H1 (cell line): ENCODE measurements around the gene UBB. TPM values are rescaled to one million over a fixed set of nuclear protein-coding genes. Genes with fewer than 3 reads are reported as not detected.
A peak's percentile ranks its signal among the peaks of the same experiment; 100 is the strongest.

Experiments
- CTCF ChIA-PET: fragments of 300-600 bp; sonication (Branson Sonifier 250); formaldehyde crosslinking; loops from one replicate; lab custom pipeline; 2021; ENCODE audit not compliant: partially characterized antibody; lab: Charles Lee
- POLR2A ChIA-PET: fragments of 300-600 bp; sonication (Branson Sonifier 250); formaldehyde crosslinking; loops from one replicate; lab custom pipeline; 2021; ENCODE audit warnings: inconsistent platforms; ENCODE audit not compliant: partially characterized antibody; lab: Charles Lee
- DNase-seq, 2 experiments: peaks; one replicate each; pipeline versions ENCODE4 v3.0.0 to v3.0.0-alpha.2; 2010 to 2022; ENCODE audit warnings: low spot score in 2 of 2, low read depth in 1 of 2, mixed read lengths in 1 of 2
- FAIRE-seq: peaks from 2 replicates; lab custom pipeline; 2011; peaks lifted over from hg19 to GRCh38; lab: Jason Lieb, UNC
- H2AFZ ChIP-seq: 2 replicates; pipeline ENCODE4 v1.8.1; 2012; ENCODE audit warnings: low read length, inconsistent platforms
- H2AK5ac ChIP-seq: 2 replicates; pipeline ENCODE4 v1.6.1; 2013; ENCODE audit warnings: low read depth, low read length
- H2BK120ac ChIP-seq: replicated peaks from 2 replicates; pipeline ENCODE3; 2013; ENCODE audit warnings: low read depth, low read length, inconsistent platforms
- H2BK12ac ChIP-seq: 2 replicates; pipeline ENCODE4 v1.6.1; 2013; ENCODE audit warnings: low read depth, low read length
- H2BK15ac ChIP-seq: 2 replicates; pipeline ENCODE4 v1.6.1; 2013; ENCODE audit warnings: low read length
- H2BK20ac ChIP-seq: 2 replicates; pipeline ENCODE4 v1.6.1; 2013; ENCODE audit warnings: low read length
- H2BK5ac ChIP-seq: 2 replicates; pipeline ENCODE4 v1.6.1; 2013; ENCODE audit warnings: low read depth, low read length
- H3K14ac ChIP-seq: 2 replicates; pipeline ENCODE4 v1.6.1; 2013; ENCODE audit warnings: inconsistent platforms; ENCODE audit not compliant: insufficient read length
- H3K18ac ChIP-seq: 2 replicates; pipeline ENCODE4 v1.6.1; 2013; ENCODE audit warnings: low read length; ENCODE audit errors: extremely low read depth
- H3K23ac ChIP-seq: 2 replicates; pipeline ENCODE4 v1.6.1; 2013; ENCODE audit warnings: inconsistent platforms; ENCODE audit not compliant: insufficient read length
- H3K23me2 ChIP-seq: 2 replicates; pipeline ENCODE4 v1.6.1; 2013; ENCODE audit warnings: low read depth, low read length
- H3K27ac ChIP-seq: 2 replicates; pipeline ENCODE4 v1.6.1; 2011; ENCODE audit warnings: low read depth, low read length, inconsistent platforms
- H3K27me3 ChIP-seq, 4 experiments: replicated peaks in 1 of 4; 1 replicate in 1 of 4; 2 replicates in 3 of 4; pipeline versions ENCODE4 v1.6.1 to v1.8.1; 2011 to 2013; ENCODE audit warnings: low read length in 3 of 4, mild to moderate bottlenecking in 3 of 4, inconsistent platforms in 2 of 4, mixed read lengths in 2 of 4, moderate library complexity in 1 of 4; ENCODE audit not compliant: control insufficient read depth in 3 of 4, insufficient read depth in 3 of 4; ENCODE audit errors: extremely low read depth in 1 of 4
- H3K36me3 ChIP-seq, 4 experiments: 2 replicates each; pipeline versions ENCODE4 v1.6.1 to v1.8.1; 2011 to 2013; ENCODE audit warnings: mild to moderate bottlenecking in 4 of 4, low read length in 3 of 4, moderate library complexity in 2 of 4, control low read depth in 1 of 4, inconsistent platforms in 1 of 4; ENCODE audit not compliant: insufficient read depth in 4 of 4, control insufficient read depth in 2 of 4
- H3K4ac ChIP-seq: replicated peaks from 2 replicates; pipeline ENCODE3; 2013; ENCODE audit warnings: low read length, low read depth, mixed read lengths, inconsistent platforms; ENCODE audit not compliant: insufficient read length
- H3K4me1 ChIP-seq, 4 experiments: replicated peaks in 1 of 4; 1 replicate in 1 of 4; 2 replicates in 3 of 4; pipeline versions ENCODE4 v1.6.1 to v1.8.1; 2011 to 2013; ENCODE audit warnings: low read length in 3 of 4, inconsistent platforms in 2 of 4, mixed read lengths in 1 of 4; ENCODE audit not compliant: insufficient read depth in 4 of 4, control insufficient read depth in 3 of 4
- H3K4me2 ChIP-seq, 2 experiments: 2 replicates each; pipeline versions ENCODE4 v1.6.1 to v1.8.1; 2011 to 2013; ENCODE audit warnings: low read depth in 2 of 2, low read length in 2 of 2, control low read depth in 1 of 2, inconsistent platforms in 1 of 2, mild to moderate bottlenecking in 1 of 2; ENCODE audit not compliant: insufficient read depth in 1 of 2
- H3K4me3 ChIP-seq, 4 experiments: fragments of 200-600, 300-600 bp in 1 of 4; sonication (generic), shearing (Covaris generic), sonication (Bioruptor Twin) in 1 of 4; 2 replicates each; pipeline versions ENCODE4 v1.5.1 to v1.8.1; 2011 to 2016; ENCODE audit warnings: low read length in 4 of 4, low read depth in 3 of 4, control low read depth in 2 of 4, inconsistent platforms in 2 of 4, mild to moderate bottlenecking in 2 of 4, mixed read lengths in 1 of 4, moderate library complexity in 1 of 4; ENCODE audit not compliant: insufficient read depth in 2 of 4; ENCODE audit errors: extremely low read depth in 1 of 4
- H3K56ac ChIP-seq: replicated peaks from 2 replicates; pipeline ENCODE3; 2013; ENCODE audit warnings: low read depth, mild to moderate bottlenecking, mixed read lengths, low read length, inconsistent platforms; ENCODE audit not compliant: insufficient read length
- H3K79me1 ChIP-seq: 2 replicates; pipeline ENCODE4 v1.6.1; 2013; ENCODE audit warnings: low read depth, low read length, control low read depth
- H3K79me2 ChIP-seq, 2 experiments: 2 replicates each; pipeline versions ENCODE4 v1.6.1 to v1.8.1; 2012 to 2013; ENCODE audit warnings: low read length in 2 of 2, mild to moderate bottlenecking in 2 of 2, inconsistent platforms in 1 of 2; ENCODE audit not compliant: insufficient read depth in 2 of 2, control insufficient read depth in 1 of 2
- H3K9ac ChIP-seq, 4 experiments: replicated peaks in 1 of 4; 1 replicate in 1 of 4; 2 replicates in 3 of 4; pipeline versions ENCODE4 v1.6.1 to v1.8.1; 2011 to 2013; ENCODE audit warnings: low read depth in 3 of 4, low read length in 3 of 4, control low read depth in 2 of 4, mild to moderate bottlenecking in 2 of 4, moderate library complexity in 2 of 4, inconsistent platforms in 1 of 4; ENCODE audit errors: extremely low read depth in 1 of 4
- H3K9me3 ChIP-seq, 2 experiments: 2 replicates each; pipeline versions ENCODE4 v1.6.1 to v1.8.1; 2012 to 2013; ENCODE audit warnings: mild to moderate bottlenecking in 2 of 2, moderate library complexity in 2 of 2, control low read depth in 1 of 2, inconsistent platforms in 1 of 2, low read depth in 1 of 2, low read length in 1 of 2, mixed read lengths in 1 of 2; ENCODE audit not compliant: insufficient read depth in 2 of 2
- H4K20me1 ChIP-seq, 2 experiments: replicated peaks in 1 of 2; 2 replicates each; pipeline versions ENCODE3 to v1.8.1; 2011 to 2013; ENCODE audit warnings: inconsistent platforms in 2 of 2, low read length in 2 of 2, mild to moderate bottlenecking in 1 of 2; ENCODE audit not compliant: insufficient read depth in 2 of 2, control insufficient read depth in 1 of 2
- H4K5ac ChIP-seq: 2 replicates; pipeline ENCODE4 v1.6.1; 2013; ENCODE audit warnings: low read length, low read depth, mixed read lengths, inconsistent platforms; ENCODE audit not compliant: insufficient read length
- H4K8ac ChIP-seq: 2 replicates; pipeline ENCODE4 v1.8.0; 2013; ENCODE audit warnings: mild to moderate bottlenecking, moderate library complexity, low read length, inconsistent platforms; ENCODE audit not compliant: insufficient read depth; ENCODE audit errors: extremely low read depth
- H4K91ac ChIP-seq: replicated peaks from 2 replicates; pipeline ENCODE3; 2013; ENCODE audit warnings: low read length, mixed read lengths, inconsistent platforms; ENCODE audit not compliant: insufficient read length
- YY1 ChIP-seq: IDR thresholded peaks from 2 replicates; pipeline ENCODE4 v1.6.1; 2011; ENCODE audit warnings: low read depth, mild to moderate bottlenecking, low read length
- WGBS, 2 experiments: shearing (Covaris generic) in 1 of 2; methylation state at CpG; one replicate each; pipeline versions ENCODE4 v1.1.6 to v1.1.7; 2013 to 2015; ENCODE audit warnings: low lambda C conversion rate in 2 of 2, mixed read lengths in 2 of 2, inconsistent platforms in 1 of 2, low coverage in 1 of 2, missing lambda C conversion rate in 1 of 2; ENCODE audit not compliant: insufficient replicate concordance in 2 of 2, insufficient coverage in 1 of 2, insufficient read length in 1 of 2; ENCODE audit errors: extremely low coverage in 1 of 2, missing lambda C conversion rate in 1 of 2; 5-methylcytosine and 5-hydroxymethylcytosine counted together
- polyA plus RNA-seq, 7 experiments: library from polyadenylated mRNA; depleted of rRNA in 3 of 7; stranded (reverse) in 5 of 7; unstranded in 2 of 7; fragments of >200 nt in 5 of 7; fragments of 200-250 nt in 2 of 7; gene quantifications; 1 replicate in 5 of 7; 2 replicates in 1 of 7; 4 replicates in 1 of 7; pipeline versions ENCODE4 v1.2.1 to v1.2.3, GENCODE V29; 2011 to 2013; ENCODE audit warnings: missing spikeins in 2 of 7, mixed read lengths in 2 of 7
- total RNA-seq: library from RNA; stranded (reverse); fragmentation: NEBNext Ultra II Directional; extraction: Animal tissue kit (Norgen Biotek cat#: 25700); gene quantifications from 2 replicates; pipeline ENCODE4 v1.2.1, GENCODE V29; 2021

Gene UBB
- total and polyA plus RNA-seq, 2 of the 8 experiments (the other 6 are each of a cell fraction or from before 2014, with no cell fraction given): 1,597 to 1,605 TPM

DNA sequence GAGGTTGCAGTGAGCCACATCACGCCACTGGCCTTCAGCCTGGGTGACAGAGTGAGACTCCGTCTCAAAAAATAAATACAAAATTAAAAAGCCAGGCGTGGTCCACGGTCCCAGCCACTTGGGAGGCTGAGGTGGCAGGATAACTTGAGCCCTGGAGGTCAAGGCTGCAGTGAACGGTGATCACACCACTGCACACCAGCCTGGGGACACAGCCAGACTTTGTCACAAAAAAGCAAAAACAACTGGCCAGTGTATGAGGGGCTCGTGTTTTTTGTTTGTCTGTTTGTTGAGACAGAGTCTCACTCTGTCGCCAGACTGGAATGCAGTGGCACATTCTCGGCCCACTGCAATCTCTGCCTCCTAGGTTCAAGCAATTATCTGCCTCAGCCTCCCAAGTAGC lies 1.2 kb upstream of the UBB start:
- Histone ChIP-seq H3K27me3 (no peaks in the 10 kb centered on the region), H3K4me2 (no peak overlapping the region; a peak in 1 of 4 replicates), H3K18ac (no peak overlapping the region), H2AK5ac (peak overlapping the region; percentile 78; the same call in 1 of the 2 replicates), H4K8ac (no peak overlapping the region; the same call in 1 of the 2 replicates), H3K23ac (no peak overlapping the region), H3K9me3 (no peaks in the 10 kb centered on the region), H4K20me1 (peaks cover 3 to 9% of the 10 kb centered on the region in 2 experiments), H3K27ac (no peak overlapping the region), H3K36me3 (peaks cover 4 to 24% (median 15%) of the 10 kb centered on the region in 4 experiments), H3K56ac (no peak overlapping the region), H2BK120ac (no peak overlapping the region), H3K4me3 (no peak overlapping the region), H3K14ac (no peak overlapping the region), H2BK20ac (no peak overlapping the region), H3K4ac (no peak overlapping the region), H2AFZ (no peak overlapping the region), H2BK15ac (peak overlapping the region; percentile 6; the same call in 1 of the 2 replicates), H4K5ac (peak overlapping the region; percentile 44), H3K79me1 (0 out of 2 replicates have a peak, but pooled peaks cover 6% of the 10 kb centered on the region), H4K91ac (peak overlapping the region; percentile 88), H3K9ac (no peak overlapping the region), H3K4me1 (peaks cover 0 to 2% (median 0%) of the 10 kb centered on the region in 4 experiments; a peak in 4 of 7 replicates), H2BK12ac (peak overlapping the region; percentile 96), H2BK5ac (no peak overlapping the region), H3K79me2 (peaks cover 0 to 23% of the 10 kb centered on the region in 2 experiments; a peak in 2 of 4 replicates), H3K23me2 (peaks cover 2% of the 10 kb centered on the region)
- ChIA-PET CTCF (interaction anchor here (1.2 to 6.6 kb wide), 4 partner anchors 11 to 74 kb away, joined by 3 to 51 read pairs (median 4); no protein-coding TSS in a partner anchor), POLR2A (interaction anchor here (1.3 to 8.8 kb wide), 7 partner anchors 14 to 65 kb away, joined by 5 to 120 read pairs (median 25); partner anchors contain the start of gene CENPV)
- FAIRE-seq (no peak), DNase-seq (no peak)
- no peak for TF ChIP-seq YY1
- WGBS, 2 experiments: 90% methylated on average over 8 of the region's 8 CpGs; no CpG with 5 or more reads in 1 of the 2 experiments
